Prostate gland (tissue), 2 donors: ENCODE results near the gene TUFM. TPM values are rescaled to one million over a fixed set of nuclear protein-coding genes. Genes with fewer than 3 reads are reported as not detected.

ENCODE experiments used
- DNase-seq: peaks from one replicate; pipeline ENCODE4 v3.0.0-alpha.2; 2019; ENCODE audit warnings: low spot score
- H3K27ac ChIP-seq, 2 donors: fragments of 200-600 bp; sonication (generic); 2 replicates each; pipeline ENCODE4 v1.5.1; 2017 to 2019
- H3K27me3 ChIP-seq: fragments of 200-600 bp; sonication (generic); replicated peaks from 2 replicates; pipeline ENCODE4 v1.5.1; 2019; ENCODE audit not compliant: insufficient read depth
- H3K36me3 ChIP-seq, 2 donors: fragments of 200-600 bp; sonication (generic); 1 replicate in 1 of 2; 2 replicates in 1 of 2; pipeline versions ENCODE4 v1.5.1 to v1.8.1; 2017 to 2019
- H3K4me1 ChIP-seq: fragments of 200-600 bp; sonication (generic); replicated peaks from 2 replicates; pipeline ENCODE4 v1.5.1; 2019
- H3K4me3 ChIP-seq, 2 donors: fragments of 200-600 bp; sonication (generic); 2 replicates each; pipeline ENCODE4 v1.5.1; 2017 to 2019
- H3K9me3 ChIP-seq: fragments of 200-600 bp; sonication (generic); 2 replicates; pipeline ENCODE4 v1.5.1; 2017
- POLR2A ChIP-seq: fragments of 450-650 bp; IDR thresholded peaks from one replicate; pipeline ENCODE4 v1.6.1; 2016; ENCODE audit warnings: antibody characterized with exemption, mild to moderate bottlenecking
- POLR2AphosphoS5 ChIP-seq: sonication (generic); formaldehyde crosslinking; IDR thresholded peaks from one replicate; pipeline ENCODE4 v1.6.1; 2017; ENCODE audit warnings: antibody characterized with exemption
- WGBS: methylation state at CpG from one replicate; pipeline ENCODE4 v1.1.5; 2018; 5-methylcytosine and 5-hydroxymethylcytosine counted together
- intact Hi-C: fragments of 100-400 bp; cut with DNase I; formaldehyde crosslinking; loops from one replicate; pipeline ENCODE4 v1.14.2; 2022
- total RNA-seq, 2 donors: library from RNA; depleted of rRNA; stranded (reverse); fragments of >200 nt; gene quantifications; one replicate each; pipeline ENCODE4 v1.1.0, GENCODE V29; 2016
- TF ChIP-seq, protein P1 (sequence below), 4 experiments: fragments of 200-600 bp in 2 of 4; fragments of 450-650 bp in 2 of 4; sonication (generic) in 2 of 4; IDR thresholded peaks; 1 replicate in 3 of 4; 2 replicates in 1 of 4; pipeline ENCODE4 v1.5.1; 2016 to 2019; ENCODE audit warnings: antibody characterized with exemption in 4 of 4, mild to moderate bottlenecking in 2 of 4, moderate library complexity in 2 of 4

The TUFM gene
- total RNA-seq, 2 donors from 2014 or later, result 114 to 151 TPM

DNA sequence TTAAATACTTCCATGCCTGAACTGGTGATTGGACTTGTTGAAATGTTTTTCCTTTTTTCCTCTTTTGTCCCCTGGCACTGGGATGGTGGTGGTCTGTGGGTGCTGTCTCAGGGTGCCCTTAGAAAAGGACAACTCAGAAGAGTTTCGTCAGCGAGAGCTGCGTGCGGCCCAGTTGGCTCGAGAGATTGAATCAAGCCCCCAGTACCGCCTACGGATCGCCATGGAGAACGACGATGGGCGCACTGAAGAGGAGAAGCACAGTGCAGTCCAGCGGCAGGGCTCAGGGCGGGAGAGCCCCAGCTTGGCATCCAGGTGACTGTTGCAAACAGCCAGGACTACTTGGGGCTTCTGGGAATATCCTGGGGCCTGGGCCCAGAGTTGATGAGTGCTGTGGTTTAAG is 16.4 kb downstream of the TUFM start:
- Histone ChIP-seq H3K4me3 (no peak overlapping the region), H3K27ac (no peak overlapping the region), H3K4me1 (peaks cover 8% of the 10 kb centered on the region), H3K36me3 (peaks cover 33 to 53% of the 10 kb centered on the region in 2 donors), H3K9me3 (no peaks in the 10 kb centered on the region), H3K27me3 (no peaks in the 10 kb centered on the region)
- DNase-seq, result no peak
- TF ChIP-seq POLR2A (no peak), POLR2AphosphoS5 (no peak)
- TF ChIP-seq, protein P1, sequence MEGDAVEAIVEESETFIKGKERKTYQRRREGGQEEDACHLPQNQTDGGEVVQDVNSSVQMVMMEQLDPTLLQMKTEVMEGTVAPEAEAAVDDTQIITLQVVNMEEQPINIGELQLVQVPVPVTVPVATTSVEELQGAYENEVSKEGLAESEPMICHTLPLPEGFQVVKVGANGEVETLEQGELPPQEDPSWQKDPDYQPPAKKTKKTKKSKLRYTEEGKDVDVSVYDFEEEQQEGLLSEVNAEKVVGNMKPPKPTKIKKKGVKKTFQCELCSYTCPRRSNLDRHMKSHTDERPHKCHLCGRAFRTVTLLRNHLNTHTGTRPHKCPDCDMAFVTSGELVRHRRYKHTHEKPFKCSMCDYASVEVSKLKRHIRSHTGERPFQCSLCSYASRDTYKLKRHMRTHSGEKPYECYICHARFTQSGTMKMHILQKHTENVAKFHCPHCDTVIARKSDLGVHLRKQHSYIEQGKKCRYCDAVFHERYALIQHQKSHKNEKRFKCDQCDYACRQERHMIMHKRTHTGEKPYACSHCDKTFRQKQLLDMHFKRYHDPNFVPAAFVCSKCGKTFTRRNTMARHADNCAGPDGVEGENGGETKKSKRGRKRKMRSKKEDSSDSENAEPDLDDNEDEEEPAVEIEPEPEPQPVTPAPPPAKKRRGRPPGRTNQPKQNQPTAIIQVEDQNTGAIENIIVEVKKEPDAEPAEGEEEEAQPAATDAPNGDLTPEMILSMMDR (IDR thresholded peaks at IDR 0.05), result no peak
- intact Hi-C loops, result no loop called here
- WGBS, result 96% methylated on average over 13 of the region's 13 CpGs

DNA sequence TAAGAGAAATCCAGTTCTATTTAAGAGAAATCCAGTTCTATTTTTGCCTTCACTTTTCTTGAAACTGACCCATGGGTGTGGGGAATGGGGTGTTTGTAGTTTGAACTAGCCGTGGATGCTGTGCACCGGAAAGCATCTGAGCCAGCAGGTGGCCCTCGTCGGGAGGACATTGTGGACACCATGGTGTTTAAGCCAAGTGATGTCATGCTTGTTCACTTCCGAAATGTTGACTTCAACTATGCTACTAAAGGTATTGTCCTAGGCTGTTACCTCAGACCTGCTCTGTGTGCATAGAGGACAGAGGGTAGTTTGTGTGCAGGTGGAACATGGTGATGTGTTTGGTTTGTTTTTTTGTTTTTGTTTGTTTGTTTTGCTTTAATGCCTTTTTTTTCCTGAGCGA is 20.0 kb downstream of the TUFM start:
- 37% methylated on average over 6 of the region's 6 CpGs for WGBS
- Histone ChIP-seq H3K27ac (no peak overlapping the region), H3K36me3 (peaks cover 8 to 17% of the 10 kb centered on the region in 2 donors), H3K9me3 (no peaks in the 10 kb centered on the region), H3K4me1 (peaks cover 8% of the 10 kb centered on the region), H3K27me3 (no peaks in the 10 kb centered on the region), H3K4me3 (no peak overlapping the region)
- intact Hi-C loops, result no loop called here
- TF ChIP-seq POLR2AphosphoS5, result no peak
- TF ChIP-seq, protein P1 (IDR thresholded peaks at IDR 0.05), result no peak
- no peak for DNase-seq

- Histone ChIP-seq H3K4me1 (peaks cover 8% of the 10 kb centered on the region), H3K9me3 (no peaks in the 10 kb centered on the region), H3K27ac (peak overlapping the region; percentile 98 to 99), H3K4me3 (peak overlapping the region; percentile 96 to 100), H3K36me3 (peaks cover 0 to 7% of the 10 kb centered on the region in 2 donors), H3K27me3 (no peaks in the 10 kb centered on the region)
- no peak for DNase-seq
- intact Hi-C loops, result loop anchor here (1.0 to 5.0 kb wide), 2 partner anchors 22 to 123 kb away; partner anchors contain the start of gene TUFM
- 12% methylated on average over 5 of the region's 5 CpGs for WGBS
- TF ChIP-seq POLR2AphosphoS5, result no peak
- TF ChIP-seq POLR2A, result no peak
- TF ChIP-seq, protein P1 (IDR thresholded peaks at IDR 0.05), result no peak
Measured at GRCh38 chr16:28824717-28824973, 21.5 kb downstream of the TUFM start.

GRCh38 chr16:28823873-28824716 is 22.1 kb downstream of the TUFM start:
- H3K9me3 ChIP-seq, result no peaks in the 10 kb centered on the region
- peak; percentile 57 for TF ChIP-seq POLR2A
- no peak for TF ChIP-seq POLR2AphosphoS5
- TF ChIP-seq, protein P1 (IDR thresholded peaks at IDR 0.05), result peak in 2 of 4 experiments; percentile 44 to 68
- intact Hi-C loops, result loop anchor here (1.0 to 5.0 kb wide), 2 partner anchors 22 to 123 kb away; partner anchors contain the start of gene TUFM
- peak overlapping the region; percentile 98 to 99 for H3K27ac ChIP-seq
- WGBS, result under 1% methylated on average over 59 of the region's 60 CpGs
- H3K4me1 ChIP-seq, result peaks cover 8% of the 10 kb centered on the region
- H3K4me3 ChIP-seq, result peak overlapping the region; percentile 96 to 100
- peak; percentile 95 for DNase-seq
- no peaks in the 10 kb centered on the region for H3K27me3 ChIP-seq
- peaks cover 0 to 7% of the 10 kb centered on the region in 2 donors for H3K36me3 ChIP-seq
